NCI-H226 (cell line): ENCODE data around the gene STOML3.

Experiments
- DNase-seq: peaks from one replicate; pipeline ENCODE4 v3.0.0-alpha.2; 2015

STOML3 gene

DNA sequence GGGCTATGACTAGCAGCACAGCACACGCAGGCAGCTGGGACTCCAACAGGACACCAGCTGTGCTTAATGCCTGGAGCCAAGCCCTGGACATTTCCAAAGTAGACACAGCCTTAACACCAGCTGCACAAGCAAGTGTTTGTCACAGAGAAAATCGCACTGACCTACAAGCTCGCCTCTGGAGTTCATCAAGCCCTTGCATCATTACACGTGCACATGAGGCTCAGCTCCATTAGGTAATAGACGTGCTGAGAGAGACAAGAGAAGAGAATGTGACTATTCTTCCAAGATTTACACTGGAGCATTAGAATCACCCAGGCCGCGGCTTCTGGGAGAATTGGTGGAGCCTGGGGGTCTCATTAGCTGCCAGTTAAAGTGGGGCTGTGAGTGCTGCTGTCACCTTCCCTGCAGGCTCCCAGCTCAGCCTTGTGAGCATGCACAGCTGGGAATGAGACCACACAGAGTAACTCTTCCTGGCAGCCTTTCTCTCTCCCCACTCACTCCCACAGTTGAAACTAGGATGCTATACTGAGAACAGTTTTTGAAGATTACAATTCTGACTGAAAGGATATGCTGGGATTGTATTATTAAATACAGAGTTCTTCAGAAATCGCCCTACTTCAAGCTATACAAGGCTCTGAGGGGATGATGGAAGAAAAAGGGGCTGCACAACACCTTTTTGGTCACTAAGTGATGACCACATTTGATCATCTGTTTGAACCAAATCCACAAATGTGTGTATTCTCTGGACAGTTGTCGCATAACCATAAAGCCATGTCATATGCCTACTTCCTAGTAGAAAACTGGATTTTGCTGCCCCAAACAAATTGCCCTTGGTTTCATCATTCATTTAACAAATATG, 10.5 kb downstream of the STOML3 start:
- no peak for DNase-seq

DNA sequence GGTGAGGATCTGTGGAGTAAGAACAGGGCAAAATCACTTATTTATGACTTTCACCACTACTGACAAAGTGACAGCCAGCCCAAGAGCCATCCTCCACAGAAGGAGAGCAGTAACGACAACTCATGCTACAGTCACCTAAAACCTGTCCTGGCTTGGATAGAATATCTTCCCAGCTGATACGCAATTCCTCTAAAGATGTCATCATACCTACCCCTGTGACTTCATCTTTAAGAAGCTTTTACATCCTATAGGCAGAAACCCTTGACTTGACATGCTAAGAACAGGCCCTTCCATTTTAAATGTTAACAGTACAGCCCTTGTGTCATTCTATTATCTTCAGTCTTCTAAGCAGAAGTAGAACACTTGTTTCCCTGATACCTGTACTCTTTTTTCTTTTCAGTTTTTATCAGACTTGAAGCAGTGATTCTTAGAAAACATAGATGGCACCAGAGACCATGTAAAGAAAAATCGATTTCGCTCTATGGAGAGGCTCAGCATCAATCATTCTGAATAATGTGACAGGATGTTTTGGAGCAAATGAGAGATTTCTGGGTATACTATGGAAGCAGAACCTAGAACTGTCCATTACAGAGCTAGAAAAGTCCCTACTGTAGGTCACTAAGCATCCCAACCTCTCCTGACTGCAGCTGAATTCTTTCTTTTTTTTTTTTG, 20.1 kb downstream of the STOML3 start:
- DNase-seq, result no peak

DNA sequence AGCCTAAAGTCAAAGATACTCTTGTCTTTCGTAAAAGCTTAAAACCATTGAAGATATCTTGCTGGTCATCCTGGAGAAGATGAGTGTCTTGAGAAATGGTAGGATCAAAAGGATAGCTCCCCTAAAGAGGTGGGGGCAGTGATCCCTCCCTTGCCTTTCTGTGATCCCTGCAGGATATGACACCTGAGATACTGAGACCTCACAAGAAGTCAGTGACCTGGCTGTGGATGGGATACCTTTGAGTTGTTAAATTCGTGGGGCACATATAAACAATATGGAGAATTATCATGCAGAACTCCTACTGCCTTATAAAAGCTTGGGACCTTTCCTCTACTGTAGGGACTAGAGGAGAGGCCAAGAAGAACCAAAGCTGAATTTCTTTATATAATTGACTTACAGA, 21.4 kb downstream of the STOML3 start:
- DNase-seq, result no peak

DNA sequence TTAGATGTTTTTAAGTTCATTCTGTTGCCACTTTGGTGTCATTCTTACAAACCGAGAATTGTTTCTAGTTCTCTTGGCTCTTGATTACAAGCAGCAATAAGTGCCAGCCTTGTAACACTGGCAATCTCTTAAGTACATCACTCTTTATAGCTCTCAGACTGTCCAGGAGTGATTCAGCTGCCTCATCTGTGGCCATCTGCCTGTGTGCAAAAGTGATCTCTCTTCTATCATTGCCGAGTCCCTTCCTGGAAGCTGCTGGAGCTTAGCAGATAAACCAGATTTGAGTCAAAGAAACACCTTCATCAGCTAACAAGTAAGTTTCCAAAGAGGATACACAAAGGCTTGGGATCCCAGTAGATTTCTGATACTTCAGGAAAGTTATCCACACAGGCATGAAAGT, 23.2 kb downstream of the STOML3 start:
- no peak for DNase-seq

DNA sequence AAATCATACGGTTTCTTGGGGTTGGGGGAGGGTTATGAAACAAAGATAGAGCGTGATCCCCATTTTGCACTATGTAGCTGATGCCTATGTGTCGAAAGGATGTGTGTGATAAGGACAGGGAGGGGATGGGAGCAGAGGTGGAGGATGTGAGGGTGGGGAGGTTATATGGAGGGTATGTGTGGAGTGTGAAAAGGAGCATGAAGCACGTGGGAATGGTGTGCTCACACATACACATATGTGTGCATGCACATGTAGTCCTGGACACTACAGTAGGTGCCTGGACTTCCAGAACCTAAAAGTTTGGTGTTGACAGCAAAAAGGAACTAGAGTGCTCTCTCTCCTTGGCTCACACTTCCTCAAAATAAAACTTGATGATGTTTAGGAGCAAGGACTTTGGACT, 25.4 kb downstream of the STOML3 start:
- no peak for DNase-seq

DNA sequence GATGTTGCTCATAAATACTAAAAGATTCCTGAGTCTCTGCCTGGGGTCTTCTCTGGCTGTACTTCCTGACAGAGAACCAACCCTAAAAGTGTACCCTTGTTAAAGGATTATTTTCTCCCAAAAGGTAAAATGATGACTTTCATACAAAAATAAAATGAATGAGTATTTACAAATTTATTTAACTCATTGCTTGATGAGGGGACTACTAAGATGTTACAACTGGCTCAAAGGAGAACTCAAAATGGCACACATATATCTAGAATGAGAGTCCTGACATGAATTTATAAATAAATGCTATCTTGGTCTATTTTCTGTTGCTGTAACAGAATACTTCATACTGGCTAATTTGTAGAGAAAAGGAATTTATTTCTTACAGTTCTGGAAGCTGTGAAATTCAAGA, 30.5 kb downstream of the STOML3 start:
- no peak for DNase-seq

DNA sequence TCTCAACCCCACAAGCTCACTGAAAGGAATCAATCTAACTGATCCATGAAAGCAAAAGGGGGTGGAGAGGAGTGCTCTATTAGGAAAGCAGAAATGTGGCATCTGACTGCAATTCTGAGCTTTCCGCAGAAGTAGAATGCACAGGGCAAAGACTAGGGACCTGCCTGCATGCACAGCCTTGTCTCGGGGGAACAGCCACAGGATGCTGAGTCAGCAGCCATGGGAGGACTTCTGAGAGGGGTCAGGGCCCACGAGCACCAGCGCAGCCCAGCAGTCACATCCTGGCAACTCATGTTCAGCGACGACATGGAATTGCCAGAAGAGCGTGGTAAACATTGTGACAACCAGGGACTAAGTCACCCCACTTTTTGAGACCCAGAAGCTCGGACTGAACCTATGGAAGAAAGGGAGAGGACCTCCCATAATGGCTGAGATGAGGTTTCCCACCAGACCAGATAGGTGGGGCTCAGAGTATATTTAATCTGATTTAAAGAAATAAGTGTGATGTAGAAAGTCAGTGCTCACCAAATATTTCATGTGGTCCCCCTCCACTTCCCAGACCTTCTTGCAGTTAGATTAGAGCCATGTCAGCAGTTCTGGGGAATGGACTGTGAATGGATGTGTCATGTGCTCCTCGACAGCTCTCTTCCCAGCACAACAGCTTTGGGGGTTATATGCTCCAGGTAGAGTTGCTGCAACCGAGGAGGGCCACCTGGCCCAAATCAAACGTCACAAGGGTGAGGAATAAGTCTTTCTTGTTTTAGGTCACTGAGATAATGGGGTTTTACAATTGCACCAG, 32.6 kb downstream of the STOML3 start:
- DNase-seq, result no peak

DNA sequence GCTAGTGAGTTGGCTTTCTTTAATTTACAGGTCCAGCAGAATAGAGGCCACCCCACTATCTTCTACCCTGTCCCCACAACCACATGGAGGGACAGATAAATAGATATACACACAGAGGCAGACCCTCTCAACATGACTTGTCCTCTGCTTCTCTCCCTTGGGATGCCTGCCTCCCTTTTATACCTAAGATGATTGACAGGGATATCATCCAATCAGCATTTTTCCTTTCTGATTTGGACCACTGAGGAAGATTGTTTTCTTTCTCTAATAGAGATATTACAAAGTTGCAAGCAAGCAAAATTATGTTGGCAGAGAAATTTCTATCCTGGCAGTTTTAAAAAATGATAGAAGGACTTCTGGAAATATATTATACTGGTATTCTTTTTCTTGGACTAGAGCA, 35.8 kb downstream of the STOML3 start:
- DNase-seq, result no peak

DNA sequence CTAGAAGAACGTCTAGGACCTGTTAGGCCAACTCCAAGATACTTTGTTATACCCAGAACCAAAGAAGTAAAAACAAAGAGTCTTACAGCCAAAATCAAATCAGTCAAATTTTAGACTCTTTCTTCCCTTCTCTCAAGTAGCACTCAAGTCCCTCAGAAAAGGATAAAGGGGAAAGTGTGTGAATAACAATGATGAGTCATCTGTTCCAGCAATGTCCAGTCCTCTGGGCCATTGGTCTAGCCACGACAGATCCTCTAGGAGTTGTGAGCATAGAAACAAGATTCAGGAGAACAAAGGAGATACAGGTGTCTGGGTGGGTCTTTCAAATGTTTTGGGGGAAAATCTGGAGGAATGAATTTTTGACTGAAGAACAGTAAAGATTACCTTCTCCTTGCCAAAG, 36.3 kb downstream of the STOML3 start:
- DNase-seq, result no peak

DNA sequence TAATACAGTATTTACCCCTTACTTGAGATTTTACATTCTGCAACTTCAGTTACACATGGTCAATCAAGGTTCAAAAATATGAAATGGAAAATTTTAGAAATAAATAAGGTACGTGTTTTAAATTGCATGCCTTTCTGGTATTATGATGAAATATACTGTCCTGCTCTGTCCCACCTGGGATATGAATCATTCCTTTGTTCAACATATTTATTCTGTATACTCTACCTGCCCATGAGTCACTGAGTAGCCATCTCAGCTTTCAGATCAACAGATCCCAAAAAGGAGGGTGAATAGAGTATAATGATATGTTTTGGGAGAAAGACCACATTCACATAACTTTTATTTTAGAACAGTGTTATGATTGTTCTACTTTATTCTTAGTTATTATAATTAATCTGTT, 37.8 kb downstream of the STOML3 start:
- DNase-seq, result no peak

DNA sequence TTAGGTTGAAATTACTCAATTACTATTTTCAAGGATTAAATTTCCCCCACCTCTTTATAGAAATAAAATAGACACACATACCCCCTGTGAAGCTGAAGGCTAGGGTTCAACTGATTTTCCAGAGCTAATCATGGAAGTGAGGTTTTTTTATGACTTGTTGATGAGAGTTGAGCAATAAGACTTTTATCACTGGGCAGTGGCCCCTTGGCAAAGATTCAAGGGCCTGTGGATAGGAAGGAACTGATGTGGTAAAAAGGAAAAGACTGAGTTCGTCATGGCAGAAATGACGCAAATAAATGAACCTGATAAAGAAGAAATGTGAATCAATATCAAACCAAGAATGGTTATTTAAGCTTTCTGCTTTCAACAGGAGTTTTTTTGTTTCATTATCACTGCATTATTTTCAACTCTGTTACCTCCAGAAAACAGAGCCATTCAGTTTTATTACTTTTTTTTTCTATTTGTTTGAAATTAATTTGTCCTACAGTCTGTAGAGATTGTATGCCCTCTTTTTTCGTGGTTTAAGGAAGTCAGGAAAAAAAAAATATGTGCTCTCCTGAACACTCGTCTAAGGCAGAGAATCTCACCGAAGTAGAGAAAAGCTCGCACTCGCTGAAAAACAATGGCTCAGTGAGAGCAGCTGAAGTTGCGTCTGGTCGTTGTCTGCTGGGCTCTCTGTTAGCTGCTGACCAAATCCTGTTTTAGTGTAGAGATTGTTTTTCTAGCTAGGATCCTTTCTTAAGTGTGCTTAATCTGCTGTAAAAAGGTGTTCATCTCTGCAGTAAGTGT, 38.9 kb downstream of the STOML3 start:
- no peak for DNase-seq

DNA sequence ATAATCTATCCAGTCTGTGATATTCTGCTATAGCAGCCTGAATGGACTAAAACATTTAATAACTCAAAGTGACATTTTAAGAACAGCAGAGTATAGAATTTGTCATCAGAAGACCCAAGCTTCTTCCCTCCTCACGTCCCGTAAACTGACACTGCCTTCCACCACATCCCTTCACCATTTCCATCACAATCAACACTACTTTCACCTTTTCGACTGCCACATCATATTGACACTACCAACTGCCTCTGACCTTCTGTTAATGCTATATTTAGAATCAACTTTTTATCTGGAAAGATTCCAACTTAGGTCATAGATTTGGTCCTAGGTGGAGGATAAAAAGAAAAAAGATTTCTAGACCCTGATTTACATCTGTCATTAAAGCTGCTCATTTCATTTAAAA, 39.6 kb downstream of the STOML3 start:
- DNase-seq, result no peak

DNA sequence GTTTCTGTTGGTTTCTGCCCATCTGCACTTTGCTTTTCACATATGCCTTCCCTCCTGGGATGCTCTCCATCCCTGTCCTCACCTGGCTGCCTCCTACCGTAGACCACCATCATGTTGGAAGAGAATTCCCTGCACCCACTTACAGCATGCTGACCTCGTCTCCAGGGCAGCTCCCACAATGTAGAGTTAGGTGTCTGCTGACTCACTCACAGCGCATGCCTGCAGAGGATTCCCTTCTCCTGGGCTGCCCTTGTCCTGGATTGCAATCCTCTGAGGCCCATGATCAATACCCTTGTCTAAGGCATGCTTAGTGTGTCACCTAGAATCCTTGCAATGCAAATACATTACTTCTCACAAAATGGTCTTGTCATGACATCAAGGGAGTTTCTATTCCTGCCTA, 43.6 kb downstream of the STOML3 start:
- no peak for DNase-seq

DNA sequence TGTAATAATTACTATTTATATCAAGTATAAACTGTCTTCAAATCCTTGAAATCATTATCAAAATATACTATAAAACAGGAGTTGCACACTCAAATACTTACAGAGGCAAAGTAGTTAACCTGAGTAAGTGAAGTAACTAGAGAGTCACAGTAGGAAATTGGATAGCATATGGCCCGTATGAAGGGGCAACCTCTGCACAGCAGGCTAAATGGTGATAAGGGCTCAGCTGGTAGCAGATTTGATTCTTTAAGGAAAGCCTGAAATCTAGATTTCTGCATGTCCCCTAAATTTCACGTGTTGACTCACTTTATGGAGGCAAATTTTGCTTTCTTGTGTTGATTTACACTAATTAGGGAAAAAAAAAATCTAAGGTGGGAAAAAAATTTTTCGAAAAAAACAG, 46.4 kb downstream of the STOML3 start:
- DNase-seq, result no peak

DNA sequence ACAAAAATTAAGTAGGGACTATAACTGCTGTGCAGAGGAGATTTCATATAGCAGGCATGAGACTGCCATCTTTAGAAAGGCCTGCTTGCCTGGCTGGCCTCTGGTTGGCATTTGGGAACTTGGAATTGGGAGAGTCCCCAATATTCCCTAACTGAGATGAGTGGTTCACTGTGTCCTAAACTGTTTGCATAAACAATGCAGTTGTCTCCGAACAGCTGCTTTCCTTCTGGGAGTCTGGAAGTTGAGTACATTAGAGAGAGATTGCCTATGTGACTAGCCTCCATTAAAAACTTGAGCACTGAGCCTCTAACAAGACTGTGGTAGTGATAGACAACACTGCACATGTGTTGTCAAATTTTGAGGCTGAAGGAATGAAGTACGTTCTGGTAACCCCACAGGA, 47.4 kb downstream of the STOML3 start:
- no peak for DNase-seq

DNA sequence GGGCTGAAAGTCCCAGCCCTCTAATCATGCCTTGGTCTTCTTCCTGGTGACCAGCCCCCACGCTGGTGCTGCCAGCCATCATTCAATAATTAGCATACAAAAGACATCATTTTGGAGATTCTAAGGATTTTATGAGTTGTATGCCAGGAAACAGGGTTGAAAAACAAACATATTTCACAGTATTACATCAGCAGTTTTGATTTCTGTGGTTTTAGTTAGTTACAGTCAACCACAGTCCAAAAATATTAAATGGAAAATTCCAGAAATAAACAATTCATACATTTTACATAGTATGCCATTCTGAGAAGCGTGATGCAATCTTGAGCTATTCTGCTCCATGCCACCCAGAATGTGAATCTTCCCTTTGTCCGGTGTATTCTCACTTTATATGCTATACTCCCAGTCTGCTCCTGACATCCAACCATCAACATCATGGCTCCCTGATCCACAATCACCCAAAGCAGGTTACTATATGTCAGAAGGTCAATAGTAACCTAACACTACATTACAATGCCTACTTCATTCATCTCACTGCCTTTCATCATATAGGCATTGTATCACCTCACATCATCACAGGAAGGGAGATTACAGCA, 49.2 kb downstream of the STOML3 start:
- no peak for DNase-seq

DNA sequence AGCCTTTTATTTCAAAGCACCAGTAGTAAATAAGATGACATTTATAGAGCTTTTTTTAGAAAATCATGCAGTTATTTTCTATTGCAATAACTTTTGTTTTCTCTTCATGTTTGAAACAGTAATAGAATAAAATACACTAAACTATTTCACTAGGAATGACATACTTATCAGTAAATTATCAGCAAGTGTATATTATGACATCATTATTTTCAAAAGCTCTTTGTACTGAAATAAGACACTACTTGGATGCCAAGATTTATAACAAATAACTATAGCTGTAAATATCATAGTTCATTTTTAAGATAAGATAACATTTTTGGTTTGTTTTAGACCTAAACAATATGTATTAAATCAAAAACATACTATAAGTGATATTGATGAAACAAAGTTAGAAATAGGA, 56.8 kb downstream of the STOML3 start:
- DNase-seq, result no peak

DNA sequence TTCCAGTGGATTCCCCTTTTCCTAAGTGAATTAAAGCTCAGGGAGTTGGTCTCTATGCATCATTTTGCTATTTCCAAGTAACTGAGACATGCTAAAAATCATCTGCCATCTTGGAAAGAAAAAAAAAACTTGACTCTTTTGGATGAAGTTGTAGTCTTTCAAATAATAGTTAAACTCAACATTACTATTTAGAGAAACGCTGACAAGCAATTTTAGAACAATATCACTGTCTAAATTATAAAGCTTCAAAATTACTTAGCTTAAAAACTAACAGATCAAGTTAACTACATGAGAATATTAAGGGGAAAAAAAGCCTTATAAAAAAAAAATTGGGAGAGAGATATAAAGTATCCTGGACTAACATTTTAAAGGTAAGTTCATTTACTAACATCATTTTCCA, 68.5 kb downstream of the STOML3 start:
- no peak for DNase-seq

DNA sequence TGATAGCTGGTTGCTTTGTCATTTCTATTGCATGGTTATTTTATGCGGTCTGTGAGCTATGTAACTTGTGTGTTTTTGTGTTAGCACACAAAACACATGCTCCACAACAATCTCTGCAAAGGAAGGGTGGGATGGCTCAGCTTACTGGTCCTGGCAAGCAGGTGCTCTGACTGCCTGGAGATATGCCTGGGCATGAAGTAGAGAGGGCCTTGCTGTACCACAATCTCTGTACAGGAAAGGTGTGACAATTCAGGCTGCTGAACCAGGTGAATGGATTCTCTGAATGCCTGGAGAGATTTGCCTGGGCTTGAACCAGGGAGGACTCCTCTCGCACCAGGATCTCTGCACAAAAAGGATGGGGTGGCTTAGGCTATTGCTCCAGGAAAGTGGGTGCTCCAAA, 69.5 kb downstream of the STOML3 start:
- no peak for DNase-seq
